A673 (cell line): Measurements from ENCODE around the gene PDCD11.

Source experiments
- CTCF ChIP-seq: fragments of 300-800, 200-600 bp; sonication (generic); conservative IDR thresholded peaks from 2 replicates; pipeline ENCODE4 v1.5.1; 2017; ENCODE audit warnings: low read depth, mild to moderate bottlenecking, antibody characterized with exemption, low read length, moderate library complexity, mixed read lengths
- EZH2 ChIP-seq: fragments of 200-600 bp; sonication (generic); IDR thresholded peaks from 2 replicates; pipeline ENCODE4 v1.6.1; 2017; ENCODE audit warnings: borderline replicate concordance, low read depth, mild to moderate bottlenecking, mixed read lengths, antibody characterized with exemption, low read length; ENCODE audit not compliant: poor library complexity, severe bottlenecking

GRCh38 chr10:103395754-103396066 is 716 bp upstream of the PDCD11 start:
- TF ChIP-seq EZH2 = no peak
- no peak for TF ChIP-seq CTCF
